22Rv1 (cell line): Measurements from ENCODE around the gene JTB.

Experiments
- ZFX ChIP-seq: fragments of 450-650 bp; IDR thresholded peaks from 2 replicates; pipeline ENCODE4 v1.6.1; 2017; ENCODE audit warnings: antibody characterized with exemption, borderline replicate concordance
- TF ChIP-seq, protein P1 (sequence below): fragments of 450-650 bp; IDR thresholded peaks from 2 replicates; pipeline ENCODE4 v1.5.1; 2017; ENCODE audit warnings: mild to moderate bottlenecking

DNA sequence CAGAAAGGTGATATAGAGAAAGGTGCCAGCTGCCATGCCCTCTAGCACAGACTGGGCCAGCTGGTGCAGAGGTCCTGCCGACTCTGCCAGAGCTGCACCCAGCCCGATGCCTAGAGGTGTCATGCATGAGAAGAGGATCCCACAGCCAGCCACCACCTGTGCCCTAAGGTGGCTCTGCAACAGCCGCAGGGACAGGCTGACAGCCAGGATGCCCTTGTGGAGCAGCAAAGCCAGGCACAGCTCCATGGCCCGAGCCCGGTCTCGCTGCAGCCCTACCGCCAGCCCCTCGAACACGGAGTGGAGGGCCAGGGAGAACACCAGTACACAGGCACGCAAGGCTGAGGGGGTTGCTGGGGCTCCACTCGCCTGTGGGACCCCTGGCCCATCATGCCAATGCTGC is 17.3 kb downstream of the JTB start:
- TF ChIP-seq, protein P1, sequence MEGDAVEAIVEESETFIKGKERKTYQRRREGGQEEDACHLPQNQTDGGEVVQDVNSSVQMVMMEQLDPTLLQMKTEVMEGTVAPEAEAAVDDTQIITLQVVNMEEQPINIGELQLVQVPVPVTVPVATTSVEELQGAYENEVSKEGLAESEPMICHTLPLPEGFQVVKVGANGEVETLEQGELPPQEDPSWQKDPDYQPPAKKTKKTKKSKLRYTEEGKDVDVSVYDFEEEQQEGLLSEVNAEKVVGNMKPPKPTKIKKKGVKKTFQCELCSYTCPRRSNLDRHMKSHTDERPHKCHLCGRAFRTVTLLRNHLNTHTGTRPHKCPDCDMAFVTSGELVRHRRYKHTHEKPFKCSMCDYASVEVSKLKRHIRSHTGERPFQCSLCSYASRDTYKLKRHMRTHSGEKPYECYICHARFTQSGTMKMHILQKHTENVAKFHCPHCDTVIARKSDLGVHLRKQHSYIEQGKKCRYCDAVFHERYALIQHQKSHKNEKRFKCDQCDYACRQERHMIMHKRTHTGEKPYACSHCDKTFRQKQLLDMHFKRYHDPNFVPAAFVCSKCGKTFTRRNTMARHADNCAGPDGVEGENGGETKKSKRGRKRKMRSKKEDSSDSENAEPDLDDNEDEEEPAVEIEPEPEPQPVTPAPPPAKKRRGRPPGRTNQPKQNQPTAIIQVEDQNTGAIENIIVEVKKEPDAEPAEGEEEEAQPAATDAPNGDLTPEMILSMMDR, result no peak
- TF ChIP-seq ZFX, result no peak
